HCT116 (cell line): ENCODE measurements around the gene PTCD3. TPM values are rescaled to one million over a fixed set of nuclear protein-coding genes. Genes with fewer than 3 reads are reported as not detected.

ENCODE experiments used
- ATAC-seq: fragments of 200-7000 bp; cut with Tn5 transposase; 2 replicates; pipeline ENCODE4 v1.9.1; 2020; ENCODE audit warnings: mild to moderate bottlenecking, moderate library complexity
- BruUV-seq: library from RNA; stranded (reverse); fragments of 400-500 nt; replicated peaks from 2 replicates; lab custom pipeline; 2021; lab: Mats Ljungman, UMichigan
- CTCF ChIA-PET: fragments of 300-600 bp; sonication (Branson Sonifier 250); formaldehyde crosslinking; loops from one replicate; lab custom pipeline; 2021; ENCODE audit warnings: antibody characterized with exemption; lab: Charles Lee
- POLR2A ChIA-PET: fragments of 300-600, 350-600 bp; sonication (Branson Sonifier 250); formaldehyde crosslinking; loops from one replicate; lab custom pipeline; 2021; ENCODE audit warnings: antibody characterized with exemption; lab: Charles Lee
- RAD21 ChIA-PET, 2 experiments: fragments of 300-600 bp; sonication (Branson Sonifier 250); formaldehyde crosslinking; loops; one replicate each; lab custom pipeline; 2023; ENCODE audit warnings: low total read pairs in 2 of 2; ENCODE audit not compliant: uncharacterized antibody in 2 of 2, unreplicated experiment in 2 of 2, low non-redundant PET in 1 of 2; lab: Charles Lee
- DNase-seq: peaks from one replicate; pipeline ENCODE4 v3.0.0-alpha.2; 2010; ENCODE audit warnings: low read depth, low spot score
- H2AFZ ChIP-seq: fragments of 200-600 bp; shearing (Covaris generic), sonication (generic); 2 replicates; pipeline ENCODE4 v1.6.1; 2017; ENCODE audit warnings: low read depth, mixed run types, mixed read lengths, antibody characterized with exemption, low read length; ENCODE audit not compliant: poor library complexity, severe bottlenecking
- H3K27ac ChIP-seq: 2 replicates; pipeline ENCODE4 v1.5.1; 2012; ENCODE audit warnings: low read depth, low read length
- H3K27me3 ChIP-seq: fragments of 200-600 bp; sonication (generic); 2 replicates; pipeline ENCODE4 v1.6.1; 2016; ENCODE audit warnings: mixed run types, low read length, mixed read lengths; ENCODE audit not compliant: insufficient read depth
- H3K36me3 ChIP-seq, 2 experiments: fragments of 200-500 bp in 1 of 2; fragments of 200-600 bp in 1 of 2; sonication (Bioruptor generic) in 1 of 2; sonication (generic) in 1 of 2; 2 replicates each; pipeline versions ENCODE4 v1.5.1 to v1.6.1; 2014 to 2016; ENCODE audit warnings: low read length in 2 of 2, inconsistent platforms in 1 of 2, mixed read lengths in 1 of 2, mixed run types in 1 of 2; ENCODE audit not compliant: insufficient read depth in 2 of 2, control insufficient read depth in 1 of 2
- H3K4me1 ChIP-seq, 2 experiments: fragments of 200-600 bp in 1 of 2; sonication (generic) in 1 of 2; 2 replicates each; pipeline versions ENCODE4 v1.5.1 to v1.6.1; 2012 to 2017; ENCODE audit warnings: low read length in 2 of 2, inconsistent platforms in 1 of 2, mild to moderate bottlenecking in 1 of 2, mixed read lengths in 1 of 2, mixed run types in 1 of 2, moderate library complexity in 1 of 2; ENCODE audit not compliant: insufficient read depth in 2 of 2, control insufficient read depth in 1 of 2
- H3K4me2 ChIP-seq: fragments of 200-600 bp; sonication (generic); 2 replicates; pipeline ENCODE4 v1.6.1; 2017; ENCODE audit warnings: mixed run types, low read length, mixed read lengths
- H3K4me3 ChIP-seq, 2 experiments: fragments of 200-600 bp in 1 of 2; sonication (generic) in 1 of 2; replicated peaks in 1 of 2; 2 replicates each; pipeline ENCODE4 v1.5.1; 2011 to 2016; ENCODE audit warnings: low read length in 2 of 2, control low read depth in 1 of 2, low read depth in 1 of 2, mild to moderate bottlenecking in 1 of 2, mixed read lengths in 1 of 2, mixed run types in 1 of 2
- H3K79me2 ChIP-seq: fragments of 200-600 bp; sonication (generic); 2 replicates; pipeline ENCODE4 v1.6.1; 2017; ENCODE audit warnings: mild to moderate bottlenecking, mixed run types, low read length, moderate library complexity, mixed read lengths; ENCODE audit not compliant: insufficient read depth
- H3K9ac ChIP-seq: fragments of 200-600 bp; sonication (generic); 2 replicates; pipeline ENCODE4 v1.6.1; 2016; ENCODE audit warnings: low read length, mixed read lengths
- H3K9me2 ChIP-seq: fragments of 200-600 bp; sonication (generic), shearing (Covaris generic); 2 replicates; pipeline ENCODE4 v1.6.1; 2017; ENCODE audit warnings: mixed run types, mild to moderate bottlenecking, moderate library complexity; ENCODE audit not compliant: insufficient read depth
- H3K9me3 ChIP-seq, 2 experiments: fragments of 200-500 bp in 1 of 2; fragments of 200-600 bp in 1 of 2; sonication (Bioruptor generic) in 1 of 2; sonication (generic) in 1 of 2; 2 replicates each; pipeline ENCODE4 v1.6.1; 2014 to 2017; ENCODE audit warnings: low read length in 2 of 2, mixed read lengths in 2 of 2, inconsistent platforms in 1 of 2, low read depth in 1 of 2, mild to moderate bottlenecking in 1 of 2, mixed run types in 1 of 2, moderate library complexity in 1 of 2; ENCODE audit not compliant: control insufficient read depth in 1 of 2, insufficient read depth in 1 of 2
- H4K20me1 ChIP-seq: fragments of 200-600 bp; sonication (generic), shearing (Covaris generic); 2 replicates; pipeline ENCODE4 v1.6.1; 2017; ENCODE audit warnings: mixed run types, mild to moderate bottlenecking, moderate library complexity; ENCODE audit not compliant: insufficient read depth
- CEBPB ChIP-seq: IDR thresholded peaks from 2 replicates; pipeline ENCODE4 v1.6.1; 2012; ENCODE audit warnings: low read depth
- EGR1 ChIP-seq: IDR thresholded peaks from 2 replicates; pipeline ENCODE4 v1.6.1; 2012; ENCODE audit warnings: low read depth
- EZH2phosphoT487 ChIP-seq: fragments of 200-600 bp; IDR thresholded peaks from 2 replicates; pipeline ENCODE4 v1.6.1; 2018; ENCODE audit warnings: antibody characterized with exemption, borderline replicate concordance
- POLR2AphosphoS5 ChIP-seq: IDR thresholded peaks from 2 replicates; pipeline ENCODE4 v1.6.1; 2011; ENCODE audit warnings: mild to moderate bottlenecking, low read depth, low read length, moderate library complexity
- YY1 ChIP-seq: IDR thresholded peaks from 2 replicates; pipeline ENCODE4 v1.6.1; 2011; ENCODE audit warnings: low read length, low read depth, moderate library complexity, mild to moderate bottlenecking; ENCODE audit not compliant: insufficient replicate concordance; ENCODE audit errors: extremely low read depth
- ZFX ChIP-seq: fragments of 450-650 bp; IDR thresholded peaks from 2 replicates; pipeline ENCODE4 v1.6.1; 2017
- intact Hi-C: fragments of 100-400 bp; cut with micrococcal nuclease; formaldehyde crosslinking; loops from 2 replicates; pipeline ENCODE4 v1.10.0; 2022
- total RNA-seq: library from RNA; stranded (reverse); gene quantifications from one replicate; pipeline ENCODE4 v1.2.1, GENCODE V29; 2021; ENCODE audit not compliant: unreplicated experiment
- TF ChIP-seq, protein P1 (sequence below): IDR thresholded peaks from 2 replicates; pipeline ENCODE4 v1.6.1; 2012
- TF ChIP-seq, protein P2 (sequence below): IDR thresholded peaks from 2 replicates; pipeline ENCODE4 v1.6.1; 2012
- TF ChIP-seq, protein P3 (sequence below): IDR thresholded peaks from 2 replicates; pipeline ENCODE4 v1.6.1; 2012; ENCODE audit warnings: low read depth

The PTCD3 gene
- total RNA-seq, 1 experiment from 2014 or later: 154 TPM

DNA sequence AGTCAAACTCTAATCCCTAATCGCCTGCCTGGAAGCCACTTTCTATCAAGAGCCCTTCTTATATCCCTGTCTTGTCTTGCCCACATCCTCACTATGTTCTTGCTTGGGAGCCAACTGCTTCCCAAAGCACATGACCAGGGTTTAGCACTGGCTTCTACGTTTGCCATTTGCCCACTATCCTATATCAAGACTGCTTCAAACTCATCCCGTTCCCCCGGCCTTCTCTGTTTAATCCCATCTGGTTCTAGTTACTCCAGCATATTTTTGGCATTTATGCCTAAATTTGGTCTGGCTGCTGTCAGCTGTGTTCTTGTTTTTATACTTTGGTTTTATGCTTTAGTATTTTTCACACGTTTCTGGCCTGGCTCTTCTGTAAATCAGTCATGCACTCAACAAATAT, 40.5 kb upstream of the PTCD3 start:
- Histone ChIP-seq H3K9ac (no peak overlapping the region), H3K79me2 (0 out of 2 replicates have a peak, but pooled peaks cover 5% of the 10 kb centered on the region), H3K4me2 (no peak overlapping the region), H3K27me3 (no peaks in the 10 kb centered on the region), H3K9me3 (no peaks in the 10 kb centered on the region), H3K9me2 (no peaks in the 10 kb centered on the region), H2AFZ (no peak overlapping the region), H3K36me3 (peaks cover 37 to 60% of the 10 kb centered on the region in 2 experiments), H3K27ac (no peak overlapping the region), H4K20me1 (peaks cover 4% of the 10 kb centered on the region; the same call in 1 of the 2 replicates), H3K4me1 (peaks cover 4 to 15% of the 10 kb centered on the region in 2 experiments; a peak in 2 of 4 replicates), H3K4me3 (no peak overlapping the region)
- TF ChIP-seq, protein P1, sequence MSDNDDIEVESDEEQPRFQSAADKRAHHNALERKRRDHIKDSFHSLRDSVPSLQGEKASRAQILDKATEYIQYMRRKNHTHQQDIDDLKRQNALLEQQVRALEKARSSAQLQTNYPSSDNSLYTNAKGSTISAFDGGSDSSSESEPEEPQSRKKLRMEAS: no peak
- TF ChIP-seq POLR2AphosphoS5: no peak
- TF ChIP-seq EGR1: no peak
- TF ChIP-seq CEBPB: no peak
- TF ChIP-seq, protein P2, sequence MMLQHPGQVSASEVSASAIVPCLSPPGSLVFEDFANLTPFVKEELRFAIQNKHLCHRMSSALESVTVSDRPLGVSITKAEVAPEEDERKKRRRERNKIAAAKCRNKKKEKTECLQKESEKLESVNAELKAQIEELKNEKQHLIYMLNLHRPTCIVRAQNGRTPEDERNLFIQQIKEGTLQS: no peak
- TF ChIP-seq, protein P3, sequence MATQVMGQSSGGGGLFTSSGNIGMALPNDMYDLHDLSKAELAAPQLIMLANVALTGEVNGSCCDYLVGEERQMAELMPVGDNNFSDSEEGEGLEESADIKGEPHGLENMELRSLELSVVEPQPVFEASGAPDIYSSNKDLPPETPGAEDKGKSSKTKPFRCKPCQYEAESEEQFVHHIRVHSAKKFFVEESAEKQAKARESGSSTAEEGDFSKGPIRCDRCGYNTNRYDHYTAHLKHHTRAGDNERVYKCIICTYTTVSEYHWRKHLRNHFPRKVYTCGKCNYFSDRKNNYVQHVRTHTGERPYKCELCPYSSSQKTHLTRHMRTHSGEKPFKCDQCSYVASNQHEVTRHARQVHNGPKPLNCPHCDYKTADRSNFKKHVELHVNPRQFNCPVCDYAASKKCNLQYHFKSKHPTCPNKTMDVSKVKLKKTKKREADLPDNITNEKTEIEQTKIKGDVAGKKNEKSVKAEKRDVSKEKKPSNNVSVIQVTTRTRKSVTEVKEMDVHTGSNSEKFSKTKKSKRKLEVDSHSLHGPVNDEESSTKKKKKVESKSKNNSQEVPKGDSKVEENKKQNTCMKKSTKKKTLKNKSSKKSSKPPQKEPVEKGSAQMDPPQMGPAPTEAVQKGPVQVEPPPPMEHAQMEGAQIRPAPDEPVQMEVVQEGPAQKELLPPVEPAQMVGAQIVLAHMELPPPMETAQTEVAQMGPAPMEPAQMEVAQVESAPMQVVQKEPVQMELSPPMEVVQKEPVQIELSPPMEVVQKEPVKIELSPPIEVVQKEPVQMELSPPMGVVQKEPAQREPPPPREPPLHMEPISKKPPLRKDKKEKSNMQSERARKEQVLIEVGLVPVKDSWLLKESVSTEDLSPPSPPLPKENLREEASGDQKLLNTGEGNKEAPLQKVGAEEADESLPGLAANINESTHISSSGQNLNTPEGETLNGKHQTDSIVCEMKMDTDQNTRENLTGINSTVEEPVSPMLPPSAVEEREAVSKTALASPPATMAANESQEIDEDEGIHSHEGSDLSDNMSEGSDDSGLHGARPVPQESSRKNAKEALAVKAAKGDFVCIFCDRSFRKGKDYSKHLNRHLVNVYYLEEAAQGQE: no peak
- no peak for TF ChIP-seq YY1
- no peak for TF ChIP-seq ZFX
- TF ChIP-seq EZH2phosphoT487: no peak
- ATAC-seq (no peak), DNase-seq (no peak)
- ChIA-PET CTCF (no interaction called here), RAD21 (no interaction called here), POLR2A (no interaction called here)
- BruUV-seq: no TSS peak
- intact Hi-C loops: no loop called here
